ENCODE data around the gene SULT1C4. TPM values are rescaled to one million over a fixed set of nuclear protein-coding genes. Genes with fewer than 3 reads are reported as not detected.

The SULT1C4 gene
- polyA plus RNA-seq, 1 donor from 2014 or later, result not detected

- Histone ChIP-seq H3K27me3 (ENCODE audit: insufficient read depth, low read depth, low read length) (no peaks in the 10 kb centered on the region), H3K27ac (ENCODE audit: low read length) (no peak overlapping the region), H3K79me2 (replicated peaks; ENCODE audit: insufficient read depth, low read length) (no peaks in the 10 kb centered on the region), H3K4me2 (ENCODE audit: low read length) (no peak overlapping the region), H3K9ac (ENCODE audit: low read length) (no peak overlapping the region), H3K4me3 (ENCODE audit: low read length) (no peak overlapping the region), H4K20me1 (ENCODE audit: insufficient read depth) (no peaks in the 10 kb centered on the region), H2AFZ (ENCODE audit: low read depth, low read length) (no peak overlapping the region), H3K36me3 (ENCODE audit: insufficient read depth, low read length) (no peaks in the 10 kb centered on the region), H3F3A (ENCODE audit: insufficient read depth, low read length, poor library complexity, severe bottlenecking) (no peaks in the 10 kb centered on the region), H3K9me2 (ENCODE audit: insufficient read depth, low read length) (no peaks in the 10 kb centered on the region), H3K9me3 (ENCODE audit: low read length) (no peaks in the 10 kb centered on the region)
- TF ChIP-seq SMC3 (conservative IDR thresholded peaks at IDR 0.05; ENCODE audit: poor library complexity) (no peak), CTCF (IDR thresholded peaks at IDR 0.05; ENCODE audit: poor library complexity, severe bottlenecking) (no peak), TAF1 (IDR thresholded peaks at IDR 0.05; ENCODE audit: low read depth) (no peak), EZH2 (IDR thresholded peaks at IDR 0.05; ENCODE audit: borderline replicate concordance, insufficient read depth, low read length, poor library complexity, severe bottlenecking) (no peak), POLR2AphosphoS5 (IDR thresholded peaks at IDR 0.05) (no peak), EP300 (conservative IDR thresholded peaks at IDR 0.05; ENCODE audit: poor library complexity, severe bottlenecking) (no peak), RAD21 (conservative IDR thresholded peaks at IDR 0.05) (no peak), REST (IDR thresholded peaks at IDR 0.05; ENCODE audit: borderline replicate concordance) (no peak), MXI1 (conservative IDR thresholded peaks at IDR 0.05; ENCODE audit: poor library complexity, severe bottlenecking) (no peak)
Observed at GRCh38 chr2:108399479-108399878, 21.7 kb downstream of the SULT1C4 start.

- Histone ChIP-seq H3F3A (ENCODE audit: insufficient read depth, low read length, poor library complexity, severe bottlenecking) (no peaks in the 10 kb centered on the region), H3K36me3 (ENCODE audit: insufficient read depth, low read length) (no peaks in the 10 kb centered on the region), H4K20me1 (ENCODE audit: insufficient read depth) (no peaks in the 10 kb centered on the region), H3K9ac (ENCODE audit: low read length) (no peak overlapping the region), H3K9me3 (ENCODE audit: low read length) (no peaks in the 10 kb centered on the region), H3K4me3 (ENCODE audit: low read length) (no peak overlapping the region), H3K4me2 (ENCODE audit: low read length) (no peak overlapping the region), H3K79me2 (replicated peaks; ENCODE audit: insufficient read depth, low read length) (no peaks in the 10 kb centered on the region), H2AFZ (ENCODE audit: low read depth, low read length) (no peak overlapping the region), H3K27me3 (ENCODE audit: insufficient read depth, low read depth, low read length) (no peaks in the 10 kb centered on the region), H3K27ac (ENCODE audit: low read length) (no peak overlapping the region), H3K9me2 (ENCODE audit: insufficient read depth, low read length) (no peaks in the 10 kb centered on the region)
- TF ChIP-seq CTCF (IDR thresholded peaks at IDR 0.05; ENCODE audit: poor library complexity, severe bottlenecking) (no peak), MXI1 (conservative IDR thresholded peaks at IDR 0.05; ENCODE audit: poor library complexity, severe bottlenecking) (no peak), RAD21 (conservative IDR thresholded peaks at IDR 0.05) (no peak), EP300 (conservative IDR thresholded peaks at IDR 0.05; ENCODE audit: poor library complexity, severe bottlenecking) (no peak), REST (IDR thresholded peaks at IDR 0.05; ENCODE audit: borderline replicate concordance) (no peak), POLR2AphosphoS5 (IDR thresholded peaks at IDR 0.05) (no peak), EZH2 (IDR thresholded peaks at IDR 0.05; ENCODE audit: borderline replicate concordance, insufficient read depth, low read length, poor library complexity, severe bottlenecking) (no peak), SMC3 (conservative IDR thresholded peaks at IDR 0.05; ENCODE audit: poor library complexity) (no peak), TAF1 (IDR thresholded peaks at IDR 0.05; ENCODE audit: low read depth) (no peak)
Observed at GRCh38 chr2:108401800-108402199, 24.0 kb downstream of the SULT1C4 start.

Measured in neural cell (in vitro differentiated cells).